Measurements from ENCODE around the gene NKIRAS1.

DNA sequence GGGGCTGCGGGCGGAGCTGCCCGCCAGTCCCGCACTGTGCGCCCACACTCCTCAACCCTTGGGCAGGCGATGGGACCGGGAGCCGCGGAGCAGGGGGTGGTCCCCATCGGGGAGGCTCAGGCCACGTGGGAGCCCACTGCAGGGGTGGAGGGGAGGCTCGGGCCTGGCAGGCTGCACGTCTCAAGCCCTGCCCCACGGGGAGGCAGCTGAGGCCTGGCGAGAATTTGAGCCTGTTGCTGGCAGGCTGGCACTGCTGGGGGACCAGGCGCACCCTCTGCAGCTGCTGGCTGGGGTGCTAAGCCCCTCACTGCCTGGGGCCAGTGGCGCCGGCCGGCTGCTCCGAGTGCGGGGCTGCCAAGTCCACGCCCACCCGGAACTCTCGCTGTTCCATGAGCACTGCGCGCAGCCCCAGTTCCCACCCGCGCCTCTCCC lies 34.3 kb downstream of the NKIRAS1 start:
- no peak for TF ChIP-seq POLR2A (IDR thresholded peaks at IDR 0.05)
- TF ChIP-seq, protein P1, sequence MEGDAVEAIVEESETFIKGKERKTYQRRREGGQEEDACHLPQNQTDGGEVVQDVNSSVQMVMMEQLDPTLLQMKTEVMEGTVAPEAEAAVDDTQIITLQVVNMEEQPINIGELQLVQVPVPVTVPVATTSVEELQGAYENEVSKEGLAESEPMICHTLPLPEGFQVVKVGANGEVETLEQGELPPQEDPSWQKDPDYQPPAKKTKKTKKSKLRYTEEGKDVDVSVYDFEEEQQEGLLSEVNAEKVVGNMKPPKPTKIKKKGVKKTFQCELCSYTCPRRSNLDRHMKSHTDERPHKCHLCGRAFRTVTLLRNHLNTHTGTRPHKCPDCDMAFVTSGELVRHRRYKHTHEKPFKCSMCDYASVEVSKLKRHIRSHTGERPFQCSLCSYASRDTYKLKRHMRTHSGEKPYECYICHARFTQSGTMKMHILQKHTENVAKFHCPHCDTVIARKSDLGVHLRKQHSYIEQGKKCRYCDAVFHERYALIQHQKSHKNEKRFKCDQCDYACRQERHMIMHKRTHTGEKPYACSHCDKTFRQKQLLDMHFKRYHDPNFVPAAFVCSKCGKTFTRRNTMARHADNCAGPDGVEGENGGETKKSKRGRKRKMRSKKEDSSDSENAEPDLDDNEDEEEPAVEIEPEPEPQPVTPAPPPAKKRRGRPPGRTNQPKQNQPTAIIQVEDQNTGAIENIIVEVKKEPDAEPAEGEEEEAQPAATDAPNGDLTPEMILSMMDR (IDR thresholded peaks at IDR 0.05) = no peak

All from transverse colon (tissue), 3 donors.